ENCODE measurements around the gene PRKAG2.

Gene PRKAG2

GRCh38 chr7:151647874-151648273, 229.0 kb downstream of the PRKAG2 start:
- Mint-ChIP-seq H3K36me3 (ENCODE audit: low read depth) (peaks cover 41% of the 10 kb centered on the region), H3K4me1 (ENCODE audit: low read depth) (peaks cover 14% of the 10 kb centered on the region), H3K4me3 (no peak overlapping the region), H3K27me3 (no peaks in the 10 kb centered on the region), H3K9me3 (no peaks in the 10 kb centered on the region), H3K27ac (no peak overlapping the region)
- intact Hi-C loops (cut with micrococcal nuclease), result no loop called here

DNA sequence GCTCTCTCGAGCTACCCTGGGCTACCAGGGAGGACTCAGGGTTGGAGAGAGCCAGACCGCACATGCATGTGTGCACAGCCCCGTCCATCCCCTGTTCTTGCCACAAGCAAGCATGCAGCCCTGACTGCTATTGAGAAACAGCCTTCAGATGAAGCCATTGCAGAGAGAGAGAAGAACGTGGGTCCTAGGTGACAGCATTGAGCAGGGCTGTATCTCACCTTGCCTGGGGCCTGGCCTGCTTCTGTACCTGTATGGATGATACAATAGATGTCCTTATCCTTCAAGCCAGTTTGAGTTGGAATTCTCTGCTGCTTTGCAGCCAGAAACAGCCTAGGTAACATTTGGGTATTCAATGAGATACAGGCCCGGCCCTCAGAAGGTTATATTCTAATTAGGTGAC, 229.9 kb downstream of the PRKAG2 start:
- intact Hi-C loops (cut with micrococcal nuclease), result no loop called here
- no peaks in the 10 kb centered on the region for H3K27me3 Mint-ChIP-seq
- peaks cover 41% of the 10 kb centered on the region for H3K36me3 Mint-ChIP-seq (ENCODE audit: low read depth)
- H3K9me3 Mint-ChIP-seq, result no peaks in the 10 kb centered on the region
- H3K27ac Mint-ChIP-seq, result no peak overlapping the region
- peaks cover 14% of the 10 kb centered on the region for H3K4me1 Mint-ChIP-seq (ENCODE audit: low read depth)
- no peak overlapping the region for H3K4me3 Mint-ChIP-seq

DNA sequence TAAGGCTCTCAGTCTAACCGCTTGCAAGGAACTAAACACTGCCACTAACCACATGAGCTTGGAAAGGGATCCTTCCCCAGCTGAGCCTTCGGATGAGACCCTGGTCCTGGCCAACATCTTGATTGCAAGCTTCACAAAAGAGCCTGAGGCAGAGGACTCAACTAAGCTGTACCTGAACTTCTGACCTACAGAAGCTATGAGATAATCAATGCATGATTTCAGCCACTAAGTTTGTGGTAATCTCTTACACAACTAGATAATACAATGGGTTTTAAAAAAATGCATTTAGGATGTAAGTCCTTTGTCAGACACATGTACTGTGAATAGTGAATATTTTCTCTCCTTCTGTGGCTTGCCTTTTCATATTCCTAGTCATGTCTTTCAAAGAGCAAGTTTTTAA, 231.6 kb downstream of the PRKAG2 start:
- no peak overlapping the region for H3K27ac Mint-ChIP-seq
- peaks cover 39% of the 10 kb centered on the region for H3K36me3 Mint-ChIP-seq (ENCODE audit: low read depth)
- H3K4me3 Mint-ChIP-seq, result no peak overlapping the region
- no peaks in the 10 kb centered on the region for H3K9me3 Mint-ChIP-seq
- peaks cover 5% of the 10 kb centered on the region for H3K4me1 Mint-ChIP-seq (ENCODE audit: low read depth)
- no peaks in the 10 kb centered on the region for H3K27me3 Mint-ChIP-seq
- intact Hi-C loops (cut with micrococcal nuclease), result no loop called here

DNA sequence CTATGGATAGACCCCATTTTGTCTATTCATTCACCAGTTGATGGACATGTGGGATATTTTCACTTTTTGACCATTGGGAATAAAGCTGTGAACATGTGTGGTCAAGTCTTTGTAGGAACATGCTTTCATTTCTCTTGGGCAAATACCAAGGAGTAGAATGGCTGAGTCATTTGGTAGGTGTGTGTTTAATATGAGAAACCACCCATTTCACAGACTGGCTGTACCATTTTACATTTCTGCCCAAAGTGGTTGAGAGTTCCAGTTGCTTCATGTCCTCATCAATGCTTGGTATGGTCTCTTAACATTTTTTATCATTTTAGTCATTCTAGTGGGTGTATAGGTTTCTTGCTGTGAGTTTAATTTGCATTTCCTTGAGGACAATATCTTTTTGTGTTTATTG, 232.4 kb downstream of the PRKAG2 start:
- intact Hi-C loops (cut with micrococcal nuclease), result no loop called here
- H3K36me3 Mint-ChIP-seq (ENCODE audit: low read depth), result peaks cover 42% of the 10 kb centered on the region
- H3K4me1 Mint-ChIP-seq (ENCODE audit: low read depth), result peaks cover 6% of the 10 kb centered on the region
- no peak overlapping the region for H3K4me3 Mint-ChIP-seq
- no peaks in the 10 kb centered on the region for H3K9me3 Mint-ChIP-seq
- H3K27ac Mint-ChIP-seq, result no peak overlapping the region
- H3K27me3 Mint-ChIP-seq, result no peaks in the 10 kb centered on the region

DNA sequence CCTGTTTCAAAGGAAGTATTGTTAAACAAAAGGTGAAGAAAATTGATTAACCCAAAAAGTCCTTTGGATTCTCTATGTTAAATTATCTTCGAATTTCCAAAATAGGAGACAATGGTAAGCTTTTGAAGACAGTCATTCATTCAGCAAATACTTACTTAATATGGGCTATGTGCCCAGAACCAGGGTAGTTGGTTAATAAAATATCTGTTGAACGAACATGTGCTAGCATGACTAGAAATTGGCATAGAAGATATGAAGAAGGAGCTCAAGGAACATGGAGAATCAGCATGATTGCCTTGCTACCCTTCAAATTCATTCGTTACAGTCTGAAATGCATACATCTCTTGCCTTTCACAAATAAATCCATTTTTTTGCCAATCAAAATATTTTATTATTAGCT, 234.2 kb downstream of the PRKAG2 start:
- Mint-ChIP-seq H3K4me1 (ENCODE audit: low read depth) (peaks cover 10% of the 10 kb centered on the region), H3K4me3 (no peak overlapping the region), H3K9me3 (no peaks in the 10 kb centered on the region), H3K27me3 (no peaks in the 10 kb centered on the region), H3K27ac (no peak overlapping the region), H3K36me3 (ENCODE audit: low read depth) (peaks cover 38% of the 10 kb centered on the region)
- intact Hi-C loops (cut with micrococcal nuclease), result no loop called here

GRCh38 chr7:151641587-151641986, 235.3 kb downstream of the PRKAG2 start:
- H3K4me3 Mint-ChIP-seq, result no peak overlapping the region
- H3K9me3 Mint-ChIP-seq, result no peaks in the 10 kb centered on the region
- H3K36me3 Mint-ChIP-seq (ENCODE audit: low read depth), result peaks cover 29% of the 10 kb centered on the region
- no peak overlapping the region for H3K27ac Mint-ChIP-seq
- intact Hi-C loops (cut with micrococcal nuclease), result no loop called here
- peaks cover 14% of the 10 kb centered on the region for H3K4me1 Mint-ChIP-seq (ENCODE audit: low read depth)
- H3K27me3 Mint-ChIP-seq, result no peaks in the 10 kb centered on the region

DNA sequence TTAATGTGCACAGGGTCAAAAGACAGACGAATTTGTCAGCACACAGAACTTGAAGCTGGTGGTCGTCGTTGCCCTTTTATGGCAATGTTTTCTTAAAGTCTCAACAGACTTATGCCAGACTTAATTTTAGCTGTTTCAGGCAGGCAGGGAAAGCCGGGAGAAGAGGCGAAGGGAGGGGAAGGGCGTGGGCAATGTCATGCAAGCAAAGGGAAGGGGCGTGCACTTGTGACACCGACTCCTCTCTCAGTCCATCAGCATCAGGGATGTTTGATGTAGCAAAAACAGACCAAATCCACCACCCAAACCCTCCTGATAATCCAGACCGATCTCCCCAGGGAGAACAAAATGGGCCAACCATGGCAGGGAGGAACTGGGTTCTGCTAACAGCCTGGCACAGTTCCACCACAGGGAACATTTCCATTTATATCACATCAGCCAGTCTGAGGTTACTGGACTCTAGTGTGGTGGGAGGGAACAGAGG, 239.1 kb downstream of the PRKAG2 start:
- intact Hi-C loops (cut with micrococcal nuclease), result loop anchor here (10.0 kb wide), 1 partner anchor 107 kb away; no protein-coding TSS in a partner anchor
- Mint-ChIP-seq H3K4me3 (no peak overlapping the region), H3K9me3 (no peaks in the 10 kb centered on the region), H3K27ac (no peak overlapping the region), H3K27me3 (no peaks in the 10 kb centered on the region), H3K4me1 (ENCODE audit: low read depth) (peaks cover 19% of the 10 kb centered on the region), H3K36me3 (ENCODE audit: low read depth) (peaks cover 31% of the 10 kb centered on the region)

- Mint-ChIP-seq H3K4me1 (ENCODE audit: low read depth) (peaks cover 25% of the 10 kb centered on the region), H3K36me3 (ENCODE audit: low read depth) (peaks cover 23% of the 10 kb centered on the region), H3K9me3 (no peaks in the 10 kb centered on the region), H3K4me3 (no peak overlapping the region), H3K27ac (no peak overlapping the region), H3K27me3 (no peaks in the 10 kb centered on the region)
- intact Hi-C loops (cut with micrococcal nuclease), result loop anchor here (5.0 to 10.0 kb wide), 3 partner anchors 110 to 243 kb away; partner anchors contain the start of gene PRKAG2
Observed at GRCh38 chr7:151634643-151635042, 242.3 kb downstream of the PRKAG2 start.

GRCh38 chr7:151633516-151633812, 243.5 kb downstream of the PRKAG2 start:
- Mint-ChIP-seq H3K4me3 (peak overlapping the region; percentile 97), H3K9me3 (no peaks in the 10 kb centered on the region), H3K4me1 (ENCODE audit: low read depth) (peaks cover 30% of the 10 kb centered on the region), H3K27me3 (no peaks in the 10 kb centered on the region), H3K27ac (peak overlapping the region; percentile 99), H3K36me3 (ENCODE audit: low read depth) (peaks cover 23% of the 10 kb centered on the region)
- intact Hi-C loops (cut with micrococcal nuclease), result loop anchor here (5.0 to 10.0 kb wide), 3 partner anchors 111 to 244 kb away; partner anchors contain the start of gene PRKAG2

DNA sequence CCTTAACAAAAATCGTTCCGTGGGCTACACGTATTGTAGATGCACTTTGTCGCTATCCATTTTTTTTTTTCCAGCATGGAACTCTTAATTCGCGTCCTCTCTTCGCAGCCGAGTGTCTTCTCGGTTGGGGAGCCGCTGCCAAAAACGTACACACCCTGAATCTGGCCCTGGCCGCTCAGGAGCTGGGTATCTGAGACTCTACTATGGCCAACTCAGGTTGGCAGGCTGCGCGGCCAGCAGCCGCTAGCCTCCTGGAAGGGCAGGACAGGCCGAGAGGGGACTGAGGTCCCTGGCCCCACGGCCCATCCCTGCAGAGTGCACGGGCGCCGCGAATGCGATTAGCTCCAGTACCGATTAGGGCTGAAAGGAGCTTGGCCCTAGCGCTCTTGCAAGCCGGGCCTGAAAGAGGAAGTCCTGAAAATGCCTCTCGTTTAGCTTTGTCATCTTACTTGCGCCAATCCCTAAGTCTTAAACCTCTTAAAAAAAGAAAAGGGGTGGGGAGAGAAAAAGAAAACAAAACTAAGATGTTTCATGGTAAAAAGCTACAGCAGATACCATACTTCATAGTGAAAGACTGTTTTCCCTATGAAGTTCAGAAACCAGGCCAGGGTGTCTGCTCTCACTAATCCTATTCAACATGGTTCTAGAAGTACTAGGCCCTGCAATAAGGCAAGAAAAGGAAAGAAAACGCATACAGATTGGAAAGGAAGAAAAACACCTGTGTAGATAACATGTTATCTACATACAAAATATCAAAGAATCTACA, 244.0 kb downstream of the PRKAG2 start:
- H3K4me1 Mint-ChIP-seq (ENCODE audit: low read depth), result peaks cover 27% of the 10 kb centered on the region
- peak overlapping the region; percentile 97 for H3K4me3 Mint-ChIP-seq
- no peaks in the 10 kb centered on the region for H3K9me3 Mint-ChIP-seq
- H3K36me3 Mint-ChIP-seq (ENCODE audit: low read depth), result peaks cover 24% of the 10 kb centered on the region
- no peaks in the 10 kb centered on the region for H3K27me3 Mint-ChIP-seq
- peak overlapping the region; percentile 99 for H3K27ac Mint-ChIP-seq
- intact Hi-C loops (cut with micrococcal nuclease), result loop anchor here (5.0 to 10.0 kb wide), 3 partner anchors 111 to 244 kb away; partner anchors contain the start of gene PRKAG2

DNA sequence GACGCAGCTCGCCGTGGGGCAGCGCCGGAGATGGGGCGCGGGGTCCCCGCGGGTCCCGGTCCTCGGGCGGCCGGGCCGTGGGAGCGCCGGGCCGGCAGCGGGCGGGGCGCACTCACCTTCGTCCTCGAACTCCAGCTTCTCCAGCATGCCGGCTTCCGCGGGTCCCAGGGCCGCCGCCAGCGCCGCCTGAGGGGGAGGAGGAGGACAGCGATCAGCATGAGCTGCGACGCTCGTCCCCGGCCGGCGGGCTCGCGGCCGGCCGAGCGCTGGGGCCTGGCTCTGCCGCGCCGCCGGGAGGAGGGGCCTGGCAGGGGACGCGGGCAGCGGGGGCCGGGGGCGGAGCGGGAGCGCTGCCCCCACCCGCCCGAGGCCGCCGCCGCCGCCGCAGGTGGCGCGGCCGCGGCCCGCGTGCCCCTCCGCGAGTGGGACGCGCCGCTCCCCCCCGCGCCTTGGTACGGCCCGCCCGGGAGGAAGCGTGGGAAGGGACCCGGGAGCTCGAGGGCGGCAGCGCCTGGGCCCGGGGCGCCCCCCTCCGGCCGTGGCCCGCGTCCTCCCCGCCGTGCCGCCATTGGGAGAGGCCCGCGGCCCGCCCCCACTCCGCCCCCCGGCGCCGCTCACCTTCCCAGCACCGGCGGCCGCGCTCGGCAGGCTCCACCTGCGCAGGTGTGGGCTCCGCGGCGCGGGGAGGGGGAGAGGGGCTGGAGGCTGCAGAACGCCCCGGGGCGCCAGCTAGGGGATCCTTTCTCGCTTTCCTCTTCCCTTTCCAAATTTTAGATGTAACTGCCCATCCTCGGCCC, 244.8 kb downstream of the PRKAG2 start:
- intact Hi-C loops (cut with micrococcal nuclease), result loop anchor here (5.0 to 10.0 kb wide), 3 partner anchors 110 to 245 kb away; partner anchors contain the start of gene PRKAG2
- H3K4me3 Mint-ChIP-seq, result peak overlapping the region; percentile 97
- H3K9me3 Mint-ChIP-seq, result no peaks in the 10 kb centered on the region
- peak overlapping the region; percentile 99 for H3K27ac Mint-ChIP-seq
- peaks cover 27% of the 10 kb centered on the region for H3K36me3 Mint-ChIP-seq (ENCODE audit: low read depth)
- no peaks in the 10 kb centered on the region for H3K27me3 Mint-ChIP-seq
- peaks cover 22% of the 10 kb centered on the region for H3K4me1 Mint-ChIP-seq (ENCODE audit: low read depth)

- H3K27me3 Mint-ChIP-seq, result no peaks in the 10 kb centered on the region
- no peaks in the 10 kb centered on the region for H3K9me3 Mint-ChIP-seq
- intact Hi-C loops (cut with micrococcal nuclease), result loop anchor here (5.0 to 10.0 kb wide), 3 partner anchors 109 to 246 kb away; partner anchors contain the start of gene PRKAG2
- H3K4me1 Mint-ChIP-seq (ENCODE audit: low read depth), result peaks cover 25% of the 10 kb centered on the region
- H3K4me3 Mint-ChIP-seq, result peak overlapping the region; percentile 80
- H3K27ac Mint-ChIP-seq, result peak overlapping the region; percentile 83
- peaks cover 33% of the 10 kb centered on the region for H3K36me3 Mint-ChIP-seq (ENCODE audit: low read depth)
Observed at GRCh38 chr7:151631570-151631952, 245.4 kb downstream of the PRKAG2 start.

DNA sequence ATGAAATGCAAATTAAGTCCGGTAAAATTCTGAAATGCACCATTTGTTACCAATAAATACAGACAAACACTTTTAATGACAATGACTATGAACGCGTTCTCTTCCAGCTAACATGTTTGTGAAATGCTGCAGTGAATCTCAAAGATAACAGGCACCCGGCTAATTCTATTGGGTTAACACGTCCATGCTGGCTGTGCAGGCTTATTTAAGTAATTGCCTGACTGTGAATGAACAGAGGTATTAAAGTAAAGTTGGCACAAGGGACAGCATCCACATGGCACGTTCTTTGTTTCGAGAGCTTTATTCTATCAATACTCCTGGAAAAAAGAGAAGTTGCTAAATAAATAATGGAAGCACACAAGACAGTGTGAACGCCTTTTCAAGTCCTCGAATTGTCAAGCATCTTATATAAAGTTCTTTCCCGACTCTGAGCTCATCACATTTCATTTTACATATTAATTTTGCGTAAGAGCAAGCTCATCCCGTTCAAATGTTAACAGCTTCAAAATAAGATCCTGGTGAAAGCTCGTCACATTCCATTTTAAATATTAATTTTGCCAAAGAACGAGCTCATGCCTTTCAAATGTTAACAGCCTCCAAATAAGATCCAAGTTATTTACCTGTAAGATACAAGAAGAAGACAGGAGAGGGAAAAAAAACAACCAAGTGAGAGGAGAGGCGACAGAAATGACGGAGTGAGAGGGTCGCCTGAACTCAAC, 245.9 kb downstream of the PRKAG2 start:
- peak overlapping the region; percentile 83 for H3K27ac Mint-ChIP-seq
- no peaks in the 10 kb centered on the region for H3K9me3 Mint-ChIP-seq
- H3K4me1 Mint-ChIP-seq (ENCODE audit: low read depth), result peaks cover 31% of the 10 kb centered on the region
- H3K27me3 Mint-ChIP-seq, result no peaks in the 10 kb centered on the region
- intact Hi-C loops (cut with micrococcal nuclease), result loop anchor here (5.0 to 10.0 kb wide), 3 partner anchors 109 to 246 kb away; partner anchors contain the start of gene PRKAG2
- H3K36me3 Mint-ChIP-seq (ENCODE audit: low read depth), result peaks cover 38% of the 10 kb centered on the region
- H3K4me3 Mint-ChIP-seq, result peak overlapping the region; percentile 80

All from dendritic cell treated with granulocyte-macrophage colony-stimulating factor and Interleukin-4, amounts not matched to agents 40 ng/mL and 50 ng/mL, for 4 days (primary cell).